Panc1 (cell line): ENCODE results near the gene USP10.

ENCODE experiments used
- CTCF ChIP-seq: fragments of 450-650 bp; IDR thresholded peaks from 2 replicates; pipeline ENCODE4 v1.5.1; 2017; ENCODE audit warnings: mild to moderate bottlenecking
- SIN3A ChIP-seq: IDR thresholded peaks from 2 replicates; pipeline ENCODE4 v1.6.1; 2012; ENCODE audit warnings: low read depth, mild to moderate bottlenecking, low read length, moderate library complexity, borderline replicate concordance; ENCODE audit not compliant: insufficient read depth

GRCh38 chr16:84677017-84677803 lies 22.6 kb upstream of the USP10 start:
- TF ChIP-seq CTCF (no peak), SIN3A (no peak)
